ENCODE data around the gene CLEC18A.
A peak's percentile ranks its signal among the peaks of the same experiment; 100 is the strongest.
"Not testable (repeated sequence)": the region's sequence is repeated elsewhere in the genome, so short reads cannot be mapped to it uniquely, and the experiment has no call there.

The CLEC18A gene

DNA sequence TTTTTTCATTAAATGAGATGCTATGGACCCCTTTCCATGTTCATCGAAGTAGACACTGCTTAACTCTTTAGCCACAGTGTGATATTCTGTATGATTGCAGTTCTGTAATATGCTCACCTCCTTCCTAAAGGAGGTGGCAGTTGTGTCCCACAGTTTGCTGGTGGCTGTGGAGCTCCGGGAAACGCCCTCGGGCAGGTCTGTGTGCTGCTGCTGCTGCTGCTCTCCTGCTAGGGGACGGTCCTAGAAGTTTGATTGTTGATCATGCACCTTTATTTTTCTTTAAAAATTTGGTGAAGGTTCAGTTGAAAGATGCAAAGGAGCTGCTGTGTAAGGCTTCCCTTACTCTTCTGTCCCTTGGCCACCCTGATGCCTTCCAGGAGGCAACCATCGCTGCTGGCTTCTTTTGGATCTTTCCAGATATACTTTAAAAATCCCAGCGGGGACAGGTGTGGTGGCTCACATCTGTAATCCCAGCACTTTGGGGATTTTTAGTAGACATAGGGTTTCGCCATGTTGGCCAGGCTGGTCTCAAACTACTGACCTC lies 8.4 kb upstream of the CLEC18A start:
- in situ Hi-C loops (cut with MboI; ENCODE audit: low pct_unique_long_range_greater_than_20kb, low sequenced_read_pairs), result no loop called here
- no peak for DNase-seq

DNA sequence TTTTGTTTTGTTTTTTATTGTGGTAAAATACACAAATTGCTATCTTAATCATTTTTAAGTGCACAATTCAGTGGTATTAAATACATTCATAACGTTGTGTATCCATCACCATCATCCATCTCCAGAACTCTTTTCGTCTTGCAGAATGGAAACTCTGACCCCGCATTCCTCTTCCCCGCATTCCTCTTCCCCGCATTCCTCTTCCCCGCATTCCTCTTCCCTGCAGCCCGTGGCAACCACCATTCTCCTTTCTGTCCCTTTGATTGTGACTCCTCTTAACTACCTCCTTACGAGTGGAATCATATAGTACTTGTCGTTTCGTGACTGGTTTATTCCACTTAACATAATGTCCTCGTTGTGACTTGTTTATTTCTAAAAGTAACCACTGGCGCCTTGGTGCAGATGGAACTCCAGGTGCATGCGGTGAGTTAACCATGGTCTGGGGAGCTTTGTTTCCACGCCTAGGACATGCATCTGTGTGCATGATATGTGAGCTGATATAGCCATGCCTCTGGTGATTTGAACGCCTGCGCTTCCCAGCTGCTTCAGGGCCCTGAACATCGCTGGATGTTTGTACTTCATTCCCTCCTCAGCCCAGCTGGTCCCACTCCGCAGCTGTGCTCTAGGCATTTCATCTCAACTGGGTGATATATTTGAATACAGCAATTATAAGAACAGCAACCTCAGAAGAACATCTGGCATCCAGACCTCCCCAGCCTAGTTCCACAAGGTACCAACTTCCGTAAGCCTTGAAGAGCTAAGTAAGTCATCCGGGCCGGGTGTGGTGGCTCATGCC lies 7.7 kb upstream of the CLEC18A start:
- DNase-seq; in situ Hi-C loops (cut with MboI; ENCODE audit: low pct_unique_long_range_greater_than_20kb, low sequenced_read_pairs): not testable (repeated sequence)

DNA sequence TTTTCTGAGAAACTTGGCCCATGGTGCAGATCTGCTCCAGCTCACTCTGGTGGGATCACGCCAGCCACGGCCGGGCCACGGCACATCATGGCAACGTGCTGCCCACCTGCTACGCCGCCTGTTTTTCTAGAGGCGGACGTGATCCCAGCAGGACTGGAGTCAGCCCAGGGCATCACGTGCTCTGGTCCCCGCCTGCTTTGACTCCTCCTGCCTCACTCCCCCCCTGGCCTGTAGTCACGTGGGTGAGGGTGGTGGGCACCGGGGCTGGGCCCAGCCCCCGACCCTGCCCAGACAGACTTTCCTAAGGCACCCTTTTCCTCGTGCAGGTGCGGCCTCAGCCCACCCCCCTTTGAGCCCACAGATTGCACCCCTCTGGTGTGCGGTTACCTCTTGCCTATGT lies 723 bp upstream of the CLEC18A start:
- DNase-seq; in situ Hi-C loops (cut with MboI; ENCODE audit: low pct_unique_long_range_greater_than_20kb, low sequenced_read_pairs): not testable (repeated sequence)

DNA sequence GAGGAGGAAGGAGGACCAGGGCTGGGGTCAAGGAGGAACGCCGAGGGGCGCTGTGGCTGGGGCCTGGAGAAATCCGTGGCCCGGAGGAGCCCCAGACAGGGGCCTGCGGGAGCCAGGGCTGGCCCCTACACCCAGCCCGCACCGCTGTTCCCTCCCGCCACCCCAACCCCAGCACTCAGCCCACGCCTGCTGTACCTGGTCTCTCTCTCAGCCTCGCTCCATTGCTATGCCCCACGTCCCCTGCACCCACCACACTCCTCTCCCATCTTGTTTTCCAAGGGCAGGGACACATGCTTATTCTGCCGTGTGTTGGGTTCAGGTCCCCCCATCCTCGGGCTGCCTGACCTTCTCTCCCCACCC lies 518 bp downstream of the CLEC18A start:
- DNase-seq; in situ Hi-C loops (cut with MboI; ENCODE audit: low pct_unique_long_range_greater_than_20kb, low sequenced_read_pairs): not testable (repeated sequence)

DNA sequence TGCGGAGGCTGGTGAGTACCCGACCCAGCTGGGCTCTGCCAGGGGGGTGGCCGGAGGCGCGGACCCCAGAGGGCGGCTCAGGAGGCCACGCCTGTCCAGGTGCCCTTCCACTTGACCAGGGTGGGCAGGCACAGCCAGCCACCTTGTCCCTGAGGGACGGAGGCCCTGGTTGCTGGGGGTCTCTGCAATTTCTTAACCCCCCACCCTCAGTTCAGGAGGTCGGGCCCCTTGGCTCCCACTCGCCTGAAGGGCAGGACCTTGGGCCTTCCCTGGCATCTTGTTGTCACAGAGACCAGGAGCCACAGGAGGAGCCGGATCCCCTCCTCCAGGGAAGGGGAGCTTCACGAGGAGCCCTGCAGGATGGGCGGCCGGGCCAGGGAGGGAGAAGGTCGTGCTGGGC lies 982 bp downstream of the CLEC18A start:
- in situ Hi-C loops (cut with MboI; ENCODE audit: low pct_unique_long_range_greater_than_20kb, low sequenced_read_pairs); DNase-seq: not testable (repeated sequence)

DNA sequence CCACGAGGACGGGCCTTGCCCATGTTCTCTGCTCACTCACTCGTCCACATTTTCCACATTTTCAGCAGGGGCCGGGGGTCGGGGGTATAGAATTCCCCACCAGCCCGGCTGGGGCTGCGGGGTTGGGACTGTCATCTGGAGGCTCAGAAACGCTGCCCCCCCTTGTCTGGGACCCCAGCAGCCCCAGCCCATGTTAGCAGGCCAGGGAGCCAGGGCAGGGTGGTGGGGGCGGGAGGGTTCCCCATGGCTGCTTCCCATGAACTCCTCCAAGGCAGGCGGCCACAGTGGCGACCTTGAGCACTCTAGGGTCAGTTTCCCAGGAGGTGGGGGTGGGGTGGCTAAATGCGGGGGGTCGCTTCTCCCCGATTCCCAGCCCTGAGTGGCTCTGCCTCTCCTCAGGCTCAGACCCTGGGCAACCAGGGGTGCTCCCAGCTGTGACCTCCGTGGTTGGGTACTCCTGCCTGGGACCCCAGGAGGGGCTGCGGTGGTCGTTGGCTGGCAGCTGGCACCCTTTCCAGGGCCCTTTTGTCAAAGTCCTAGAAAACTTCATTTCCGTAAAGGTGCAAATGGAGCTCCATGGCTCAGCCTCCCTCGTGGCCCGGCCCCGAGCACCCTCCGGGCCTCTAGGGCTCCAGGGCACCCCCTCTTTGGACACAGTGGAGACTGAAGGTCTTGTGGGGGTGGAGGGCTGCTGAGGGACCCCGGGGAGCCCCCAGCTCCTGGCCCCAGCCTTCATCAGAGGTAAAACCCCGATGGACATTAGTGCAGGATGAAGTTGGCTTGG lies 1.6 kb downstream of the CLEC18A start:
- DNase-seq; in situ Hi-C loops (cut with MboI; ENCODE audit: low pct_unique_long_range_greater_than_20kb, low sequenced_read_pairs): not testable (repeated sequence)

DNA sequence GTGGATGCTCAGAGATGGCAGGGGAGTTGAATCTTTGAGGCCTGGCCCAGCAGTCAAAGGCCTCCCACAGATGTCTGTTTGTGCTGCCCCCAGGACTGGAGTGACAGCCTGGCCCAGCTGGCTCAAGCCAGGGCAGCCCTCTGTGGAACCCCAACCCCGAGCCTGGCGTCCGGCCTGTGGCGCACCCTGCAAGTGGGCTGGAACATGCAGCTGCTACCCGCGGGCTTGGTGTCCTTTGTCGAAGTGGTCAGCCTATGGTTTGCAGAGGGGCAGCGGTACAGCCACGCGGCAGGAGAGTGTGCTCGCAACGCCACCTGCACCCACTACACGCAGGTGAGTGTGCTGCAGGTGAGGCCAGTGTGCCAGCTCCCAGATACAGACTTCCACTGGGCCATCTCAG lies 3.1 kb downstream of the CLEC18A start:
- in situ Hi-C loops (cut with MboI; ENCODE audit: low pct_unique_long_range_greater_than_20kb, low sequenced_read_pairs), result not testable (repeated sequence)

DNA sequence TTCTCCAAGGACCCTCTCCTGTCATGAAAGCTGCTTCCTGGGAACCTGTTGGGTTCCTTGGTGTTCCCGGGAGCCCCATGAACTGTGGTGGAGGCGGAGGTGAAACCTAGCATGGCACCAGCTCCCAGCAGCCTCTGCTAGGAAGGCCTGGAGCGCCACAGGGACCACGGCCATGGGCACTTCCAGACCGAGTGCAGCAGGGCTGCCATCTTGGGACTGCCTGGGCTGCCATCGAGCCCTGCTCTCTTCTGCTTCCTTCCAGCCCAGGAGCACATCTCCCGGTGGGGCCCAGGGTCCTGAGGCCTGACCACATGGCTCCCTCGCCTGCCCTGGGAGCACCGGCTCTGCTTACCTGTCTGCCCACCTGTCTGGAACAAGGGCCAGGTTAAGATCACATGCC lies 12.2 kb downstream of the CLEC18A start:
- DNase-seq; in situ Hi-C loops (cut with MboI; ENCODE audit: low pct_unique_long_range_greater_than_20kb, low sequenced_read_pairs): not testable (repeated sequence)

More for the DNA sequence above, 3.1 kb downstream of the CLEC18A start:
- not testable (repeated sequence) for DNase-seq

DNA sequence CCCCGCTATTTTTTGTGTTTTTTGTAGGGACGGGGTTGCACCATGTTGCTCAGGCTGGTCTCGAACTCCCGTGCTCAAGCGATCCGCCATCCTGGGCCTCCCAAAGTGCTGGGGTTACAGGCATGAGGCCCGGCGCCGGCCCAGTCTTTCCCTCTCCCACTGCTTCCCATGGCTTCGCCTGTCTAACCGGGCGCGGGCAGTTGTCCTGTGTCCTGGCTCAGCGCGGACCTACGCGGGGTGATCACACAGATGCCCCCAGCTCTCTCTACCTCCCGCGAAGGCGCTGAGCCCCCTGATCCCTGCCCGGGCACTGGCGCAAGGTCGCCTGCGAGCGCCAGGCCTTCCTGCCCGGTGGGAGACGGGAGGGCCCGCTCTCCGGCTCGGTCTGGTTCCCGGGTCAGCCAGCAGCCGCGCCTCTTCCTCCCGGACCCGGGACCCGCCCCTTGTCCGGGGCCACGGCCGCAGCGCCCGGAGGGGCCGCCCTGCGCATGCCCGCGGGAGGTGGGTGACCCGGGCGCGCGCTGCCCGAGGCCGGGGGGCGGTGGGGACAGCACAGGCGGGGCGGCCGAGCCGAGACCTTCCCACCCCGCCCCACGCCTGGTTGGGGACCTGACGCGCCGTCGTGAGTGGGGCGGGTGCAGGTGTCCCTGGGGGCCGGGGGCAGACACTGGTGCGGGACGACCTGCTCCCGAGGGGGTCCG lies 14.0 kb downstream of the CLEC18A start:
- DNase-seq; in situ Hi-C loops (cut with MboI; ENCODE audit: low pct_unique_long_range_greater_than_20kb, low sequenced_read_pairs): not testable (repeated sequence)

DNA sequence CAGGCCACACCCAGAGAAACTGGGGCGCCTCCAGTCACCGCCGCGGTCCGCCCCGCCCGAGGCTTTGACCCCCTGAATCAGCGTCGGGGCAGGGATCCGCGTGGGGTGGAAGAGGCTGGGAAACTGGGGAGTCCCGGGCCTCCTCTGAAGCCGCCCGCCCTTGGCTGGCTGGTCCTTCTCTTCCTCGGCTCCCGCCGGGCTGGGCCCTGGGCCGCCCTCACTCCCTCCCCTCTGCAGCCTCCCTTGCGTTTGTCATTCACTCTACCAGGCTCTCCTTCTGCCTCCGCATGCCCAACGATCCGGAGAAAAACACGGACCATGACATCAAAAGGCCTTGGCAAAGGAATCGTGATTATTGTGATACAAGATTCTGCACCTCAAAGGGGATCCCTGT lies 14.5 kb downstream of the CLEC18A start:
- DNase-seq; in situ Hi-C loops (cut with MboI; ENCODE audit: low pct_unique_long_range_greater_than_20kb, low sequenced_read_pairs): not testable (repeated sequence)

DNA sequence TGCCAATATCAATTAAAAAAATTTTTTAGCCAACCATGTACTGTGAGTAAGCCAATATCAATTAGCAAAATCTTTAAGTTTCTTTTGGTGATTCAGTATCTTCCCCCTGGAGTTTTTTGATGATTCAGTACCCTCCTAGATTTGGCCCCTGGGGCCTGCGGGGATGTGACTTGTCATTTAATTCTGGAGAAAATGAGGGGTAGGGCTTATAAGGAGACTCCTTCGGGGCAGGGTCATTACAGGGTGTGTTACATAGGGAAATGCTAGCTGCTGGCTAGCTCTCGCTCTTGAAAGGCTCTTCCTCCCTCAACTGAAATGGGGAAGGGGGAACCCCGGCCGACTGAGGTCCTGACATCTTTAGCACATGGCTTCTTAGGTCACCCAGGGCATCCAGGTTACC lies 16.6 kb downstream of the CLEC18A start:
- DNase-seq; in situ Hi-C loops (cut with MboI; ENCODE audit: low pct_unique_long_range_greater_than_20kb, low sequenced_read_pairs): not testable (repeated sequence)

DNA sequence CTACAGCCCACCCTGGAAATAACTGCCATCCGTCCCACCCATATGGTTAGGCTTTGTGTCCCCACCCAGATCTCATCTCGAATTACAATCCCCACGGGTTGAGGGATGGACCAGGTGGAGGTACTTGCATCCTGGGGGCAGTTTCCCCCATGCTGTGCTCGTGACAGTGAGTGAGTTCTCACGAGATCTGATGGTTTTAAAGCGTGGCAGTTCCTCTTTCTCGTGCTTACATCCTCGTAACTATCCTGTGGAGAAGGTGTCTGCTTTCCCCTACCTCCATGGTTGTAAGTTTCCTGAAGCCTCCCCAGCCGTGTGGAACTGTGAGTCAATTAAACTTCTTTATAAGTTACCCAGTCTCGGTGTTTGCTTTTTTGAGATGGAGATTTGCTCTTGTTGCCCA lies 17.0 kb downstream of the CLEC18A start:
- in situ Hi-C loops (cut with MboI; ENCODE audit: low pct_unique_long_range_greater_than_20kb, low sequenced_read_pairs); DNase-seq: not testable (repeated sequence)

DNA sequence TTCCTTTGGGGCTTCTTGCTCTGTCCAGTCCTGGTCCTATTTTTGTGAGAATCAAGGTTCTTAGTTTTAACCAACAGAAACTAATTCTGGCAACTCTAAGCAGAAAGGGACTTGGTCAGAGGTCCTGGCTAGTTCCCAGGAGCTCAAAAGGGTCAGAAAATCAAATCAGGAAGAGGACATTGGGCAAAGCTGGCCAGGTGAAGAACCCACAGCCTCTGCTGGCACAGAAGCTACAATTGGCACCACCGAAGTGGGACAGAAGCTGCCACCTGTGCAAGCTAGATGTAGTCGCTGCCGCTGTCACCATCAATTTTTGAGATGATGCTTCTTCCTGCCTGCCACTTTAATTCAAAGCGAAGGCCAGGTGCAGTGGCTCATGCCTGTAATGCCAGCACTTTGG lies 18.5 kb downstream of the CLEC18A start:
- in situ Hi-C loops (cut with MboI; ENCODE audit: low pct_unique_long_range_greater_than_20kb, low sequenced_read_pairs); DNase-seq: not testable (repeated sequence)

DNA sequence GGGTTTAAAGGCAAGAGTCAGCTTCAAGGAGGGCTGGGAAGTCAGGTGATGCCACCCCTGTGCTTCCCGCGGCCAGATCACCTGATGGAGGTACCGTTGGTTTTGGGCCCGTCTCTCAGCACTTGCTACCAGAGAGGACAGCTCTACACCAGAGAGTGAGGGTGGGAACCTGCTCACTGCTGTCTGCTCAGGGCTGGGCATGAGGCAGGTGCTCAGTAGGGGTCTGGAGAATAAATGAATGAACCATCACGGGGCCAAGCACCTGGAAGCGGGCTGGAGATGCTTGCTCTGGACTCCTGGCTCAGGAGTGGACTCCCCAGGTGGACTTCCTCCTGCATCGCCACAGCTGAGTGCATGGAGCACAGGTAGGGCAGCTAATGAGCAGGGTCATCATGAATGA lies 21.0 kb downstream of the CLEC18A start:
- DNase-seq; in situ Hi-C loops (cut with MboI; ENCODE audit: low pct_unique_long_range_greater_than_20kb, low sequenced_read_pairs): not testable (repeated sequence)

DNA sequence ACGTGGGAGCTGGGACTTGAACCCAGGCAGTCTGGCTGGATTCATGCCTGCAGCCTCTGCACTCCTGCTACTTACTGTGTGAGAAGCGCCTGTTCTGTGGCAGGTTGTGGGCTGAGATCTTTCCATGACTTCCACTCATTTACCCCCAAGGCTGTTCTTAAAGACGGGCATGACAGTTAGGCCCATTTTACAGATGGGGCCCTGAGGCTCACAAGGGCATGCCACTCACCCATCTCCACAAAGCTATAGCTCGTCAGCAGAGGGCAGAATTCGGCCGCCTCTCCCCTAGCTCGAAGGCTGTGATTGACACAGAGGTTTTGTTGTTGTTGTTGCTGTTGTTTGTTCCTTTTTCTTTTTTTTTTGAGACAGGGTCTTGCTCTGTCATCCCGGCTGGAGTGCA lies 21.8 kb downstream of the CLEC18A start:
- in situ Hi-C loops (cut with MboI; ENCODE audit: low pct_unique_long_range_greater_than_20kb, low sequenced_read_pairs); DNase-seq: not testable (repeated sequence)

DNA sequence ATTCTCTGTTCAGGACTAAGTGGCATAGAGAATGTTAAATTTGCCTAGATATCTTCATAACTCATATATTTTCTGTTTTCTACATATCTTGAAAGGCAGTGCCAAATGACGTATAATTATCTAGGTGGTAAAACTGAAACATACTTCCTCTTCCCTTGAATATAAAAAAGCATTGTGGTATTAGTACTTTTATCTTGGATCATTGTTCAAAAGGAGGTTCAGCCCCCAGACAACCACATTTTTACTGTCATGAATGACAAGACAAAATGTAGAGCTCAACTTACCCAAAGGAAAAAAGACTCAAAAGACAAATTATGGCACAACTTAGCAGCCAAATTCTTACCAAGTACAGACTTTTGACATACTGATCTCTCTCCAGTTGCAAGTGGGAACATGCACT lies 34.1 kb downstream of the CLEC18A start:
- in situ Hi-C loops (cut with MboI; ENCODE audit: low pct_unique_long_range_greater_than_20kb, low sequenced_read_pairs), result not testable (repeated sequence)
- DNase-seq, result peak; percentile 2

DNA sequence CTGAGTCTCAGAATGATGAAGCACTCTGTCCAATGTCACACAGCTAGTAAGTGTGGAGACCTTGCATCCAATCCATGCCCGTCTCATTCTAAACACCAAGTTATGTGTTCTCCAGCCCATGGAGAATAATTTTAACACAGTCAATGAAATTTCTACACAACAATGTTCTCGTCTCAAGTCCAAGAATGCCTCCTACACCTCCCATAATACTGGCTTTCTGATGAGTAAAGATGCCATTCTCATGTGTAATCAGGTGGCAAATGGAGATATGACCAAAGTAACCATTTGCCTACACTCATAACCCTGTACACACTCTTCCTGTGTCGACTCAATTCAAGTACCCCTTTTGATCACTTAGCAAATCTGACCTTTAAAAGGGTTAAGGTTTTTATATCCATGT lies 46.8 kb downstream of the CLEC18A start:
- in situ Hi-C loops (cut with MboI; ENCODE audit: low pct_unique_long_range_greater_than_20kb, low sequenced_read_pairs); DNase-seq: not testable (repeated sequence)

DNA sequence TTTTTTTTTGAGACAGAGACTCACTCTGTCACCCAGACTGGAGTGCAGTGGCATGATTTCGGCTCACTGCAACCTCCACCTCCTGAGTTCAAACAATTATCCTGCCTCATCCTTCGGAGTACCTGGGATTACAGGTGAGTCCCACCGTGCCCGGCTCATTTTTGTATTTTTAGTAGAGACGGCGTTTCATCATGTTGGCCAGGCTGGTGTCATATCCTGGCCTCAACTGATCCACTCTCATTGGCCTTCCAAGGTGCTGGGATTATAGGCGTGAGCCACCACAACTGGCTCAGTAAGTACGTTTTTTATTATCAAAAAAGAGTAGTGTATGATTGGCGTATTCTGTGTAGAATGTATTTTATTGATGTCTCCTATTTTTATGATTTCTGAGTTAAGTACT lies 48.7 kb downstream of the CLEC18A start:
- in situ Hi-C loops (cut with MboI; ENCODE audit: low pct_unique_long_range_greater_than_20kb, low sequenced_read_pairs); DNase-seq: not testable (repeated sequence)

DNA sequence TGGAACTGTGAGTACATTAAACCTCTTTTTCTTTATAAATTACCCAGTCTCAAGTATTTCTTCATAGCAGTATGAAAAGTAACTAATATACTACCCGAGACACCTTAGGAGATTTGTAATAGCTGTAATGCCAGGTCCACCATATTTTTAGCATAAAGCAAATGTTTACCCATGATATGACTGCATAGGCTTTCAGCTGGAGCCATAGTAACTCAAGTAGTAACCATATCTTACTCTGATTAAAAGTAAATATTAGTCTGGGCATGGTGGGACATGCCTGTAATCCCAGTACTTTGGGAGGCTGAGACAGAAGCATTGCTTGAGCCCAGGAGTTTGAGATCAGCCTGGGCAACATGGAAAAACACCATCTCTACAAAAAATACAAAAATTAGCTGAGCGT lies 52.4 kb downstream of the CLEC18A start:
- in situ Hi-C loops (cut with MboI; ENCODE audit: low pct_unique_long_range_greater_than_20kb, low sequenced_read_pairs); DNase-seq: not testable (repeated sequence)
